ENCODE measurements around the gene BCL3. TPM values are rescaled to one million over a fixed set of nuclear protein-coding genes. Genes with fewer than 3 reads are reported as not detected.
A peak's percentile ranks its signal among the peaks of the same experiment; 100 is the strongest.

The BCL3 gene
- total RNA-seq, 4 donors from 2014 or later, result 43.8 to 181 (median 69.5) TPM

DNA sequence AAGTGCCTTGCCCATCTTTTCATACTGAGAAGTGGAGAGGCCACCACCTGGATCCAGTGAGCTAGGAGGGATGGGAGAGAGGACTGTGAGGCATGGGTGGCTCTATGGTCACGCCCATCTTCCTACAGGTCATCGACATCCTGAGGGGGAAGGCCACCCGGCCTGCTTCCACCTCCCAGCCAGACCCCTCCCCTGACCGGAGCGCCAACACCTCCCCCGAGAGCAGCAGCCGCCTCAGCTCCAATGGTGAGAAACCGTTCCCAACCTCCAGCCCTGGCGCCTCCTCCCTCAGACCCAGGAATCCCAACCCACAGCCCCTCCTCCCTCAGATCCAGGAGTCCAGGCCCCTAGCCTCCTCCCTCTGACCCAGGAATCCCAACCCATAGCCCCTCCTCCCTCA, 10.1 kb downstream of the BCL3 start:
- TF ChIP-seq, protein P1, sequence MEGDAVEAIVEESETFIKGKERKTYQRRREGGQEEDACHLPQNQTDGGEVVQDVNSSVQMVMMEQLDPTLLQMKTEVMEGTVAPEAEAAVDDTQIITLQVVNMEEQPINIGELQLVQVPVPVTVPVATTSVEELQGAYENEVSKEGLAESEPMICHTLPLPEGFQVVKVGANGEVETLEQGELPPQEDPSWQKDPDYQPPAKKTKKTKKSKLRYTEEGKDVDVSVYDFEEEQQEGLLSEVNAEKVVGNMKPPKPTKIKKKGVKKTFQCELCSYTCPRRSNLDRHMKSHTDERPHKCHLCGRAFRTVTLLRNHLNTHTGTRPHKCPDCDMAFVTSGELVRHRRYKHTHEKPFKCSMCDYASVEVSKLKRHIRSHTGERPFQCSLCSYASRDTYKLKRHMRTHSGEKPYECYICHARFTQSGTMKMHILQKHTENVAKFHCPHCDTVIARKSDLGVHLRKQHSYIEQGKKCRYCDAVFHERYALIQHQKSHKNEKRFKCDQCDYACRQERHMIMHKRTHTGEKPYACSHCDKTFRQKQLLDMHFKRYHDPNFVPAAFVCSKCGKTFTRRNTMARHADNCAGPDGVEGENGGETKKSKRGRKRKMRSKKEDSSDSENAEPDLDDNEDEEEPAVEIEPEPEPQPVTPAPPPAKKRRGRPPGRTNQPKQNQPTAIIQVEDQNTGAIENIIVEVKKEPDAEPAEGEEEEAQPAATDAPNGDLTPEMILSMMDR (IDR thresholded peaks at IDR 0.05), result no peak
- TF ChIP-seq POLR2AphosphoS5 (IDR thresholded peaks at IDR 0.05), result no peak
- TF ChIP-seq EP300 (IDR thresholded peaks at IDR 0.05; ENCODE audit: low read depth), result no peak
- no peak for TF ChIP-seq POLR2A (IDR thresholded peaks at IDR 0.05)
- H3K27me3 ChIP-seq, result no peaks in the 10 kb centered on the region
- DNase-seq, result no peak
- no peaks in the 10 kb centered on the region for H3K9me3 ChIP-seq
- peak overlapping the region in 1 of 4 donors; percentile 45 for H3K4me3 ChIP-seq
- intact Hi-C loops (cut with DNase I; ENCODE audit: low total_unique reads) (no loop called here), in situ Hi-C loops (cut with MboI; ENCODE audit: low pct_ligation_motif_present in 1 of 4, low pct_unique_long_range_greater_than_20kb in 1 of 4, low sequenced_read_pairs in 3 of 4) (no loop called here)
- peaks cover 0 to 7% (median 2%) of the 10 kb centered on the region in 4 donors for H3K36me3 ChIP-seq
- peak overlapping the region; percentile 96 to 99 (median 98) for H3K27ac ChIP-seq
- H3K4me1 ChIP-seq, result peaks cover 31 to 60% (median 50%) of the 10 kb centered on the region in 4 donors
- WGBS, 2 donors (ENCODE audit: low coverage in 1 of 2), result 85% methylated on average over 7 of the region's 9 CpGs; no CpG with 5 or more reads in 1 of the 2 donors

DNA sequence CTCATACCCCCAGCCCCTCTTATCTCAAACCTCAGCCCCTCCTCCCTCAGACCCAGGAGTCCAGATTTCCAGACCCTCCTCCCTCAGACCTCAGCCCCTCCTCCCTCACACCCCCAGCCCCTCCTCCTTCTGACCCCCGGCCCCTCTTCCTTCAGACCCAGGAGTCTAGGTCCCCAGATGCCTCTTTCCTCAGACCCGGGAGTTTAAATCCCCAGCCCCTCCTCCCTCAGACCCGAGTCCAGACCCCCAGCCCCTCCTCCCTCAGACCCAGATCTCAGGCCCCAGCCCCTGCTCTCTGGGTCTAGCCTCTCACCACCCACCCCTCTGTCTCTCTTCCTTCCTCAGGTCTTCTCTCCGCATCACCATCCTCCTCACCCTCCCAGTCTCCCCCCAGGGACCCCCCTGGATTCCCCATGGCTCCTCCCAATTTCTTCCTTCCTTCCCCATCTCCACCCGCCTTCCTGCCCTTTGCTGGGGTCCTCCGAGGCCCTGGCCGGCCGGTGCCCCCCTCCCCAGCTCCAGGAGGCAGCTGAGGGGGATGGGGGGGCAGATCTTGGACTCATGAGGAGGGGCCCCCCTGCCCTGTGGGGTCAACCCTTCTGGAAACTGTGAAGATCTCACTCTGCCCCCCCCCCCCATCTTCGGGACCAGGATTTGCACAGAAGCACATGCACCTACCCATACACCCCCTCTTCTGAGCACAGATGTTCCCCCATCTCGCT, 10.7 kb downstream of the BCL3 start:
- Histone ChIP-seq H3K4me3 (no peak overlapping the region), H3K36me3 (peaks cover 0 to 7% (median 2%) of the 10 kb centered on the region in 4 donors), H3K4me1 (peaks cover 31 to 57% (median 49%) of the 10 kb centered on the region in 4 donors), H3K27ac (peak overlapping the region in 2 of 4 donors; percentile 98), H3K27me3 (no peaks in the 10 kb centered on the region), H3K9me3 (no peaks in the 10 kb centered on the region)
- TF ChIP-seq POLR2AphosphoS5 (IDR thresholded peaks at IDR 0.05) (no peak), POLR2A (IDR thresholded peaks at IDR 0.05) (no peak), EP300 (IDR thresholded peaks at IDR 0.05; ENCODE audit: low read depth) (no peak)
- TF ChIP-seq, protein P1 (IDR thresholded peaks at IDR 0.05), result no peak
- 74 to 80% methylated on average over 3 to 10 of the region's 10 CpGs for WGBS, 2 donors (ENCODE audit: low coverage in 1 of 2)
- in situ Hi-C loops (cut with MboI; ENCODE audit: low pct_ligation_motif_present in 1 of 4, low pct_unique_long_range_greater_than_20kb in 1 of 4, low sequenced_read_pairs in 3 of 4), result no loop called here
- intact Hi-C loops (cut with DNase I; ENCODE audit: low total_unique reads), result no loop called here
- DNase-seq, result no peak

DNA sequence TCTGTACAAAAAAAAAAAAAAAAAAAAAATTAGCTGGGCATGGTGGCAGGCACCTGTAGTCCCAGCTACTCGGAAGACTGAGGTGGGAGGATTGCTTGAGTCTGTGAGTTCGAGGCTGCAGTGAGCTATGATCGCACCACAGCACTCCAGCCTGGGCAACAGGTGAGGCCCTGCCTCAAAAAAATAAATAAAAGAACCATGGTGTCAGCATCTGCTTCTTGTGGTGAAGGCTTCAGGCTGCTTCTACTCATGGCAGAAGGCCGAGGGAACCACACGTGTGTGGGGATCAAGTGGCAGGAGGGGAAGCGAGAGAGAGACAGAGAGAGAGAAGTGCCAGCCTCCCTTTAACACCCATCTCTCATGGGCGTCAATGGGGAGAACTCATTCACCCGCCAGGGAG, 13.5 kb downstream of the BCL3 start:
- no peak for DNase-seq
- Histone ChIP-seq H3K36me3 (peaks cover 0 to 7% (median 2%) of the 10 kb centered on the region in 4 donors), H3K4me3 (no peak overlapping the region), H3K9me3 (no peaks in the 10 kb centered on the region), H3K4me1 (peaks cover 4 to 52% (median 29%) of the 10 kb centered on the region in 4 donors), H3K27ac (no peak overlapping the region), H3K27me3 (no peaks in the 10 kb centered on the region)
- WGBS, 2 donors (ENCODE audit: low coverage in 1 of 2), result 88 to 90% methylated on average over 5 to 8 of the region's 8 CpGs
- intact Hi-C loops (cut with DNase I; ENCODE audit: low total_unique reads), result no loop called here
- TF ChIP-seq EP300 (IDR thresholded peaks at IDR 0.05; ENCODE audit: low read depth) (no peak), POLR2A (IDR thresholded peaks at IDR 0.05) (no peak), POLR2AphosphoS5 (IDR thresholded peaks at IDR 0.05) (no peak)
- TF ChIP-seq, protein P1 (IDR thresholded peaks at IDR 0.05), result no peak
- in situ Hi-C loops (cut with MboI; ENCODE audit: low pct_ligation_motif_present in 1 of 4, low pct_unique_long_range_greater_than_20kb in 1 of 4, low sequenced_read_pairs in 3 of 4), result no loop called here

DNA sequence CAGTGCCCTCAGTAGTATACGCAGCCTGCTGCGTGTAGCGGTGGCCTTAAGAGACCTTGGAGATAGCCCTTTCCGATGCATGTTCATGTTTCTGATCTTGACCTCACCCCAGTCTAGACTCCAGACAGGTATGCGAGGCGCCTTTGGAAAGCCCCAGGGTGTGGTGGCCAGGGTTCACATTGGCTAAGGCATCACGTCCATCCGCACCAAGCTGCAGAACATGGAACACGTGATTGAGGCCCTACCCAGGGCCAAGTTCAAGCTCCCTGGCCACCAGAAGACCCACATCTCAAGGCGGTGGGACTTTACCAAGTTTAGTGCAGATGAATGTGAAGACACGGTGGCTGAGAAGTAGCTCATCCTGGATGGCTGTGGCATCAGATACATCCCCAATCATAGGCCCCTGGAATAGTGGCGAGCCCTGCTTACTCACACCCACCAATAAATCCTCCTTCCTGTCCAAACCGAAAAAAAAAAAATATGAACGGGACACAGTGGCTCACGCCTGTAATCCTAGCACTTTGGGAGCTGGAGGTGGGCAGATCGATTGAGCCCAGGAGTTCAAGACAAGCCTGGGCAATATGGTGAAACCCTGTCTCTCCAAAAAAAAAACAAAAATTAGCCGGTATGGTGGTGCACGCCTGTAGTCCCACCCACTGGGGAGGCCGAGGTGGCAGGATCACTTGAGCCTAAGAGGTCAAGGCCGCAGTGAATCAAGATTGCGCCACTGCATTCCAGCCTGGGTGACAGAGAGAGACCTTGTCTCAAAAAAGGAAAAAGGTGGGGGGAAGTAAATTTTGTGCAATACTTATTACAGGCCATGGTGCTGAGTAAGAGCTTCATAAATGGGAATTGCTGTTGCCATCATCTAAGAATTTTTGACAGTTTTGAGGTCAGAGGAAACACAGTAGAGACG, 16.8 kb downstream of the BCL3 start:
- intact Hi-C loops (cut with DNase I; ENCODE audit: low total_unique reads), result no loop called here
- peaks cover 0 to 5% (median 0%) of the 10 kb centered on the region in 4 donors for H3K36me3 ChIP-seq
- H3K4me1 ChIP-seq, result peaks cover 0 to 42% (median 12%) of the 10 kb centered on the region in 4 donors
- DNase-seq, result peak; percentile 84
- no peaks in the 10 kb centered on the region for H3K9me3 ChIP-seq
- 54 to 57% methylated on average over 8 to 22 of the region's 22 CpGs for WGBS, 2 donors (ENCODE audit: low coverage in 1 of 2)
- peak in 2 of 3 donors; percentile 61 to 64 for TF ChIP-seq POLR2AphosphoS5 (IDR thresholded peaks at IDR 0.05)
- TF ChIP-seq EP300 (IDR thresholded peaks at IDR 0.05; ENCODE audit: low read depth), result peak; percentile 22
- TF ChIP-seq, protein P1 (IDR thresholded peaks at IDR 0.05), result no peak
- no peak for TF ChIP-seq POLR2A (IDR thresholded peaks at IDR 0.05)
- no peak overlapping the region for H3K4me3 ChIP-seq
- peak overlapping the region; percentile 63 to 83 (median 72) for H3K27ac ChIP-seq
- in situ Hi-C loops (cut with MboI; ENCODE audit: low pct_ligation_motif_present in 1 of 4, low pct_unique_long_range_greater_than_20kb in 1 of 4, low sequenced_read_pairs in 3 of 4), result loop anchor here (5.0 kb wide), 2 partner anchors 38 to 43 kb away; no protein-coding TSS in a partner anchor
- no peaks in the 10 kb centered on the region for H3K27me3 ChIP-seq

Measured in transverse colon (tissue), 4 donors.